B cell (primary cell): ENCODE measurements around the gene SUGCT. TPM values are rescaled to one million over a fixed set of nuclear protein-coding genes. Genes with fewer than 3 reads are reported as not detected.

Experiments
- ATAC-seq: fragments of 200-7000 bp; cut with Tn5 transposase; one replicate; pipeline ENCODE4 v1.10.0; 2021; ENCODE audit warnings: low read depth, mild to moderate bottlenecking, moderate number of reproducible peaks, moderate library complexity
- CTCF ChIA-PET: fragments of 350-600 bp; sonication (Branson Sonifier 250); formaldehyde crosslinking; loops from one replicate; lab custom pipeline; 2021; ENCODE audit warnings: antibody characterized with exemption, inconsistent platforms; lab: Charles Lee
- POLR2A ChIA-PET: fragments of 350-600 bp; sonication (Branson Sonifier 250); formaldehyde crosslinking; loops from one replicate; lab custom pipeline; 2021; ENCODE audit warnings: antibody characterized with exemption; lab: Charles Lee
- DNase-seq: peaks from one replicate; pipeline ENCODE4 v3.0.0; 2013
- H2AFZ ChIP-seq: 2 replicates; pipeline ENCODE4 v1.6.1; 2012; ENCODE audit warnings: mild to moderate bottlenecking, low read depth, low read length; ENCODE audit not compliant: insufficient read depth, poor library complexity, severe bottlenecking
- H3K27ac ChIP-seq, 2 donors: 1 replicate in 1 of 2; 2 replicates in 1 of 2; pipeline ENCODE4 v1.5.1; 2012 to 2013; ENCODE audit warnings: low read length in 2 of 2, mild to moderate bottlenecking in 2 of 2, moderate library complexity in 1 of 2
- H3K27me3 ChIP-seq, 4 experiments: fragments of 200-600 bp in 1 of 4; sonication (generic) in 1 of 4; replicated peaks in 1 of 4; 1 replicate in 2 of 4; 2 replicates in 2 of 4; pipeline versions ENCODE4 v1.6.1 to v1.7.0; 2013 to 2016; ENCODE audit warnings: low read length in 3 of 4, mild to moderate bottlenecking in 2 of 4, mixed read lengths in 1 of 4, moderate library complexity in 1 of 4; ENCODE audit not compliant: insufficient read depth in 4 of 4, control insufficient read depth in 3 of 4; ENCODE audit errors: control extremely low read depth in 1 of 4
- H3K36me3 ChIP-seq, 2 experiments: replicated peaks in 1 of 2; 1 replicate in 1 of 2; 2 replicates in 1 of 2; pipeline versions ENCODE4 v1.6.1 to v1.7.1; 2013; ENCODE audit warnings: low read length in 1 of 2; ENCODE audit not compliant: insufficient read depth in 2 of 2, control insufficient read depth in 1 of 2; ENCODE audit errors: control extremely low read depth in 1 of 2, extremely low read depth in 1 of 2
- H3K4me1 ChIP-seq, 2 donors: fragments of 200-600 bp in 1 of 2; sonication (generic) in 1 of 2; 1 replicate in 1 of 2; 2 replicates in 1 of 2; pipeline versions ENCODE4 v1.5.1 to v1.6.1; 2013 to 2017; ENCODE audit warnings: low read length in 2 of 2; ENCODE audit not compliant: control insufficient read depth in 2 of 2, insufficient read depth in 2 of 2
- H3K4me2 ChIP-seq: replicated peaks from 2 replicates; pipeline ENCODE3; 2012; ENCODE audit warnings: mild to moderate bottlenecking, low read depth, low read length; ENCODE audit not compliant: poor library complexity, severe bottlenecking
- H3K4me3 ChIP-seq, 5 experiments: fragments of 200-600 bp in 1 of 5; sonication (generic) in 1 of 5; 1 replicate in 3 of 5; 2 replicates in 2 of 5; pipeline versions ENCODE4 v1.5.1 to v1.7.0; 2011 to 2016; ENCODE audit warnings: low read length in 4 of 5, mild to moderate bottlenecking in 4 of 5, low read depth in 2 of 5, control low read depth in 1 of 5, moderate library complexity in 1 of 5; ENCODE audit not compliant: insufficient read depth in 1 of 5; ENCODE audit errors: control extremely low read depth in 1 of 5, extremely low read depth in 1 of 5
- H3K79me2 ChIP-seq: fragments of 200-600 bp; sonication (generic); one replicate; pipeline ENCODE4 v1.6.0; 2016; ENCODE audit warnings: low read length; ENCODE audit not compliant: control insufficient read depth, insufficient read depth
- H3K9ac ChIP-seq: fragments of 200-600 bp; sonication (generic); 2 replicates; pipeline ENCODE4 v1.6.1; 2017; ENCODE audit warnings: mild to moderate bottlenecking, low read length, moderate library complexity
- H3K9me3 ChIP-seq, 3 donors: one replicate each; pipeline versions ENCODE4 v1.6.1 to v1.7.1; 2013; ENCODE audit warnings: low read length in 2 of 3; ENCODE audit not compliant: control insufficient read depth in 2 of 3, insufficient read depth in 1 of 3; ENCODE audit errors: control extremely low read depth in 1 of 3
- H4K20me1 ChIP-seq: 2 replicates; pipeline ENCODE4 v1.6.0; 2012; ENCODE audit warnings: mild to moderate bottlenecking, low read length; ENCODE audit not compliant: insufficient read depth, control insufficient read depth, poor library complexity, severe bottlenecking
- H3K27ac Mint-ChIP-seq: one replicate; pipeline ENCODE4 v1.8.0; 2021; ENCODE audit warnings: mixed read lengths
- H3K27me3 Mint-ChIP-seq: one replicate; pipeline ENCODE4 v1.8.0; 2021; ENCODE audit warnings: mixed read lengths
- H3K4me1 Mint-ChIP-seq: one replicate; pipeline ENCODE4 v1.8.0; 2021; ENCODE audit warnings: mixed read lengths
- H3K4me3 Mint-ChIP-seq: one replicate; pipeline ENCODE4 v1.8.0; 2021; ENCODE audit warnings: mixed read lengths
- H3K9me3 Mint-ChIP-seq: one replicate; pipeline ENCODE4 v1.8.0; 2022; ENCODE audit warnings: mixed read lengths; ENCODE audit not compliant: insufficient read depth
- CTCF ChIP-seq: fragments of 200-600 bp; IDR thresholded peaks from one replicate; pipeline ENCODE4 v1.8.0; 2022; ENCODE audit warnings: antibody characterized with exemption, mild to moderate bottlenecking
- EZH2 ChIP-seq: IDR thresholded peaks from 2 replicates; pipeline ENCODE4 v1.6.1; 2012; ENCODE audit warnings: borderline replicate concordance, low read depth, mild to moderate bottlenecking, moderate library complexity, low read length; ENCODE audit not compliant: insufficient read depth, poor library complexity, severe bottlenecking
- WGBS: methylation state at CpG from one replicate; pipeline ENCODE4 v1.1.5; 2013; ENCODE audit warnings: missing lambda C conversion rate; ENCODE audit not compliant: insufficient coverage; 5-methylcytosine and 5-hydroxymethylcytosine counted together
- intact Hi-C: fragments of 100-400 bp; cut with micrococcal nuclease; formaldehyde crosslinking; loops from one replicate; pipeline ENCODE4 v1.10.0; 2022
- polyA plus RNA-seq: library from polyadenylated mRNA; depleted of rRNA; stranded (reverse); fragments of >200 nt; gene quantifications from 2 replicates; pipeline ENCODE4 v1.2.3, GENCODE V29; 2012
- total RNA-seq, 2 donors: library from RNA; stranded (reverse); fragments of 120-200 nt in 1 of 2; gene quantifications; 1 replicate in 1 of 2; 2 replicates in 1 of 2; pipeline versions ENCODE4 v1.2.3 to v1.2.4, GENCODE V29; 2013 to 2022

The SUGCT gene
- total and polyA plus RNA-seq, 2 donors (not counting 1 experiment from before 2014, with no cell fraction given) = 0.19 to 0.86 TPM

GRCh38 chr7:40629891-40630290, 495.1 kb downstream of the SUGCT start:
- no peak overlapping the region for H3K27ac ChIP-seq
- no peak overlapping the region for H3K4me3 Mint-ChIP-seq
- 80% methylated on average over 5 of the region's 5 CpGs for WGBS

GRCh38 chr7:40634118-40634517, 499.3 kb downstream of the SUGCT start:
- no peak overlapping the region for H3K27ac Mint-ChIP-seq

More at GRCh38 chr7:40629891-40630290, 495.1 kb downstream of the SUGCT start:
- CTCF ChIA-PET = no interaction called here
- no peak for ATAC-seq
- DNase-seq = no peak
- Mint-ChIP-seq H3K27ac (no peak overlapping the region), H3K9me3 (no peaks in the 10 kb centered on the region), H3K27me3 (peaks cover 6% of the 10 kb centered on the region), H3K4me1 (no peaks in the 10 kb centered on the region)
- TF ChIP-seq EZH2 = no peak
- TF ChIP-seq CTCF = no peak
- H3K4me2 ChIP-seq = no peak overlapping the region
- no peaks in the 10 kb centered on the region for H3K4me1 ChIP-seq
- intact Hi-C loops = no loop called here
- no peaks in the 10 kb centered on the region for H3K36me3 ChIP-seq
- H3K9ac ChIP-seq = no peak overlapping the region
- no peak overlapping the region for H2AFZ ChIP-seq
- H3K9me3 ChIP-seq = no peaks in the 10 kb centered on the region
- no peak overlapping the region for H3K4me3 ChIP-seq
- no peaks in the 10 kb centered on the region for H4K20me1 ChIP-seq
- no peaks in the 10 kb centered on the region for H3K79me2 ChIP-seq
- peaks cover 0 to 4% (median 0%) of the 10 kb centered on the region in 4 experiments for H3K27me3 ChIP-seq
- POLR2A ChIA-PET = no interaction called here

More at GRCh38 chr7:40634118-40634517, 499.3 kb downstream of the SUGCT start:
- Histone ChIP-seq H3K4me1 (no peaks in the 10 kb centered on the region), H3K36me3 (no peaks in the 10 kb centered on the region), H3K9ac (no peak overlapping the region), H4K20me1 (no peaks in the 10 kb centered on the region), H2AFZ (no peak overlapping the region), H3K9me3 (no peaks in the 10 kb centered on the region), H3K27me3 (peaks cover 0 to 4% (median 0%) of the 10 kb centered on the region in 4 experiments), H3K79me2 (no peaks in the 10 kb centered on the region), H3K27ac (no peak overlapping the region), H3K4me3 (no peak overlapping the region), H3K4me2 (no peak overlapping the region)
- no peak for TF ChIP-seq CTCF
- TF ChIP-seq EZH2 = no peak
- H3K4me3 Mint-ChIP-seq = no peak overlapping the region
- 100% methylated on average over 3 of the region's 8 CpGs for WGBS
- DNase-seq (no peak), ATAC-seq (no peak)
- peaks cover 8% of the 10 kb centered on the region for H3K27me3 Mint-ChIP-seq
- H3K4me1 Mint-ChIP-seq = no peaks in the 10 kb centered on the region
- CTCF ChIA-PET = no interaction called here
- intact Hi-C loops = no loop called here
- H3K9me3 Mint-ChIP-seq = no peaks in the 10 kb centered on the region
- POLR2A ChIA-PET = no interaction called here
